Measurements from ENCODE around the gene DEF6.

DNA sequence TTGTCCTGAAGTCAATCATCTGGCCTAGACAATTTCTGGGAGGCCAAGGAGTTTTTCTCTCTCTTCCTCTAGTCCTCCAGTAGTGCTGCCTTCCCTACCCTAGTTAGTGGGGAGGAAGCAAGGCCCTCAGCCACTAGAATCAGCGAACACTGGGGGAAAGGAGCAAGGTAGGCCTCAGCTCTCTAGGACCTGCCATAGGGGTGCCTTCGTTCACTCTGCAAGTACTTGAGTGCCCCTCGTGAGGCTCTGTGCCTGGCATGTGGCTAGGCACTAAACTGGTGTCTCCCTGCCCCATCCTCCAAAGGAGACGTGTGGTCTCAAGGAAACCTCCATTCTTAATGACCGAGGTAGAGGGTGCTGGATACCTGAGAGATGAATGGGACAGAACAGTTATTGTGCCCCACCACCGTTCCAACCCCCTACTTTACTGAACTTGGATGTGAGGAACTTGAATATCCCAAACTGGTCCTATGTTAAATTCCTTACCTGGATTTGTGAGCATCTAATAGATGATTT is 1.1 kb downstream of the DEF6 start:
- TF ChIP-seq, protein P1, sequence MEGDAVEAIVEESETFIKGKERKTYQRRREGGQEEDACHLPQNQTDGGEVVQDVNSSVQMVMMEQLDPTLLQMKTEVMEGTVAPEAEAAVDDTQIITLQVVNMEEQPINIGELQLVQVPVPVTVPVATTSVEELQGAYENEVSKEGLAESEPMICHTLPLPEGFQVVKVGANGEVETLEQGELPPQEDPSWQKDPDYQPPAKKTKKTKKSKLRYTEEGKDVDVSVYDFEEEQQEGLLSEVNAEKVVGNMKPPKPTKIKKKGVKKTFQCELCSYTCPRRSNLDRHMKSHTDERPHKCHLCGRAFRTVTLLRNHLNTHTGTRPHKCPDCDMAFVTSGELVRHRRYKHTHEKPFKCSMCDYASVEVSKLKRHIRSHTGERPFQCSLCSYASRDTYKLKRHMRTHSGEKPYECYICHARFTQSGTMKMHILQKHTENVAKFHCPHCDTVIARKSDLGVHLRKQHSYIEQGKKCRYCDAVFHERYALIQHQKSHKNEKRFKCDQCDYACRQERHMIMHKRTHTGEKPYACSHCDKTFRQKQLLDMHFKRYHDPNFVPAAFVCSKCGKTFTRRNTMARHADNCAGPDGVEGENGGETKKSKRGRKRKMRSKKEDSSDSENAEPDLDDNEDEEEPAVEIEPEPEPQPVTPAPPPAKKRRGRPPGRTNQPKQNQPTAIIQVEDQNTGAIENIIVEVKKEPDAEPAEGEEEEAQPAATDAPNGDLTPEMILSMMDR (IDR thresholded peaks at IDR 0.05), result no peak
- TF ChIP-seq TCF7L2 (IDR thresholded peaks at IDR 0.05; ENCODE audit: low read depth, low read length), result no peak
- TF ChIP-seq POLR2AphosphoS5 (IDR thresholded peaks at IDR 0.05; ENCODE audit: low read depth, low read length), result no peak
- TF ChIP-seq, protein P2, sequence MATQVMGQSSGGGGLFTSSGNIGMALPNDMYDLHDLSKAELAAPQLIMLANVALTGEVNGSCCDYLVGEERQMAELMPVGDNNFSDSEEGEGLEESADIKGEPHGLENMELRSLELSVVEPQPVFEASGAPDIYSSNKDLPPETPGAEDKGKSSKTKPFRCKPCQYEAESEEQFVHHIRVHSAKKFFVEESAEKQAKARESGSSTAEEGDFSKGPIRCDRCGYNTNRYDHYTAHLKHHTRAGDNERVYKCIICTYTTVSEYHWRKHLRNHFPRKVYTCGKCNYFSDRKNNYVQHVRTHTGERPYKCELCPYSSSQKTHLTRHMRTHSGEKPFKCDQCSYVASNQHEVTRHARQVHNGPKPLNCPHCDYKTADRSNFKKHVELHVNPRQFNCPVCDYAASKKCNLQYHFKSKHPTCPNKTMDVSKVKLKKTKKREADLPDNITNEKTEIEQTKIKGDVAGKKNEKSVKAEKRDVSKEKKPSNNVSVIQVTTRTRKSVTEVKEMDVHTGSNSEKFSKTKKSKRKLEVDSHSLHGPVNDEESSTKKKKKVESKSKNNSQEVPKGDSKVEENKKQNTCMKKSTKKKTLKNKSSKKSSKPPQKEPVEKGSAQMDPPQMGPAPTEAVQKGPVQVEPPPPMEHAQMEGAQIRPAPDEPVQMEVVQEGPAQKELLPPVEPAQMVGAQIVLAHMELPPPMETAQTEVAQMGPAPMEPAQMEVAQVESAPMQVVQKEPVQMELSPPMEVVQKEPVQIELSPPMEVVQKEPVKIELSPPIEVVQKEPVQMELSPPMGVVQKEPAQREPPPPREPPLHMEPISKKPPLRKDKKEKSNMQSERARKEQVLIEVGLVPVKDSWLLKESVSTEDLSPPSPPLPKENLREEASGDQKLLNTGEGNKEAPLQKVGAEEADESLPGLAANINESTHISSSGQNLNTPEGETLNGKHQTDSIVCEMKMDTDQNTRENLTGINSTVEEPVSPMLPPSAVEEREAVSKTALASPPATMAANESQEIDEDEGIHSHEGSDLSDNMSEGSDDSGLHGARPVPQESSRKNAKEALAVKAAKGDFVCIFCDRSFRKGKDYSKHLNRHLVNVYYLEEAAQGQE (IDR thresholded peaks at IDR 0.05; ENCODE audit: insufficient read depth in 1 of 2, low read depth in 2 of 2, low read length in 1 of 2), result no peak

Measured in Panc1 (cell line).